Endothelial cell of umbilical vein (primary cell): ENCODE results near the gene TNS1. TPM values are rescaled to one million over a fixed set of nuclear protein-coding genes. Genes with fewer than 3 reads are reported as not detected.

Experiments used
- BruUV-seq: library from RNA; stranded (reverse); fragments of 400-500 nt; replicated peaks from 2 replicates; lab custom pipeline; 2021; lab: Mats Ljungman, UMichigan
- CTCF ChIA-PET: fragments of 300-600, 350-600 bp; sonication (Branson Sonifier 250); formaldehyde crosslinking; loops from one replicate; lab custom pipeline; 2021; ENCODE audit warnings: antibody characterized with exemption, inconsistent platforms; lab: Charles Lee
- POLR2A ChIA-PET: fragments of 300-600, 350-600 bp; sonication (Branson Sonifier 250); formaldehyde crosslinking; loops from one replicate; lab custom pipeline; 2021; ENCODE audit warnings: antibody characterized with exemption, inconsistent platforms; lab: Charles Lee
- DNase-seq: peaks from one replicate; pipeline ENCODE4 v3.0.0-alpha.2; 2011; ENCODE audit warnings: low read depth, low spot score
- FAIRE-seq: peaks from 2 replicates; lab custom pipeline; 2011; peaks lifted over from hg19 to GRCh38; lab: Jason Lieb, UNC
- H2AFZ ChIP-seq: 2 replicates; pipeline ENCODE4 v1.6.0; 2012; ENCODE audit warnings: low read depth, low read length, control low read depth, inconsistent platforms
- H3K27ac ChIP-seq: 2 replicates; pipeline ENCODE4 v1.5.1; 2011; ENCODE audit warnings: low read depth, mild to moderate bottlenecking, control low read depth, low read length, moderate library complexity; ENCODE audit not compliant: insufficient read depth
- H3K27me3 ChIP-seq, 2 experiments: 2 replicates each; pipeline versions ENCODE4 v1.6.0 to v1.6.1; 2011; ENCODE audit warnings: low read length in 2 of 2, mixed read lengths in 1 of 2; ENCODE audit not compliant: control insufficient read depth in 2 of 2, insufficient read depth in 2 of 2
- H3K36me3 ChIP-seq, 2 experiments: 2 replicates in 1 of 2; 3 replicates in 1 of 2; pipeline ENCODE4 v1.5.1; 2011; ENCODE audit warnings: low read length in 2 of 2, mild to moderate bottlenecking in 1 of 2, moderate library complexity in 1 of 2; ENCODE audit not compliant: control insufficient read depth in 2 of 2, insufficient read depth in 2 of 2; ENCODE audit errors: extremely low read depth in 1 of 2
- H3K4me1 ChIP-seq: 3 replicates; pipeline ENCODE4 v1.5.1; 2011; ENCODE audit warnings: mild to moderate bottlenecking, low read length; ENCODE audit not compliant: control insufficient read depth, insufficient read depth; ENCODE audit errors: extremely low read depth
- H3K4me2 ChIP-seq: 2 replicates; pipeline ENCODE4 v1.6.1; 2011; ENCODE audit warnings: low read length, control low read depth, mixed read lengths; ENCODE audit not compliant: insufficient read depth
- H3K4me3 ChIP-seq, 3 experiments: fragments of 200-600 bp in 1 of 3; sonication (generic), shearing (Covaris generic) in 1 of 3; replicated peaks in 1 of 3; 2 replicates each; pipeline ENCODE4 v1.5.1; 2011 to 2016; ENCODE audit warnings: control low read depth in 3 of 3, low read length in 3 of 3, mild to moderate bottlenecking in 2 of 3, inconsistent platforms in 1 of 3, low read depth in 1 of 3, moderate library complexity in 1 of 3; ENCODE audit not compliant: insufficient read depth in 1 of 3
- H3K79me2 ChIP-seq: 2 replicates; pipeline ENCODE4 v1.6.0; 2012; ENCODE audit warnings: low read length, inconsistent platforms; ENCODE audit not compliant: control insufficient read depth, insufficient read depth
- H3K9ac ChIP-seq: replicated peaks from 2 replicates; pipeline ENCODE3; 2011; ENCODE audit warnings: low read length, control low read depth; ENCODE audit not compliant: insufficient read depth; ENCODE audit errors: extremely low read depth
- H3K9me1 ChIP-seq: replicated peaks from 3 replicates; pipeline ENCODE4 v1.6.0; 2011; ENCODE audit warnings: mild to moderate bottlenecking, low read length; ENCODE audit not compliant: control insufficient read depth, insufficient read depth; ENCODE audit errors: extremely low read depth
- H3K9me3 ChIP-seq: replicated peaks from 2 replicates; pipeline ENCODE4 v1.5.1; 2012; ENCODE audit warnings: low read length, inconsistent platforms; ENCODE audit not compliant: control insufficient read depth, insufficient read depth
- H4K20me1 ChIP-seq: replicated peaks from 2 replicates; pipeline ENCODE3; 2011; ENCODE audit warnings: mild to moderate bottlenecking, low read length; ENCODE audit not compliant: control insufficient read depth, insufficient read depth; ENCODE audit errors: extremely low read depth
- CTCF ChIP-seq, 2 donors: IDR thresholded peaks; 1 replicate in 1 of 2; 2 replicates in 1 of 2; pipeline ENCODE4 v1.5.1; 2011; ENCODE audit warnings: low read length in 2 of 2, mild to moderate bottlenecking in 2 of 2, moderate library complexity in 2 of 2, control low read depth in 1 of 2, inconsistent platforms in 1 of 2, low read depth in 1 of 2; ENCODE audit not compliant: insufficient read depth in 1 of 2; ENCODE audit errors: extremely low read depth in 1 of 2
- EZH2 ChIP-seq: IDR thresholded peaks from 2 replicates; pipeline ENCODE4 v1.6.1; 2012; ENCODE audit warnings: borderline replicate concordance, low read depth, mild to moderate bottlenecking, moderate library complexity, low read length, inconsistent platforms; ENCODE audit not compliant: severe bottlenecking
- FOS ChIP-seq: IDR thresholded peaks from 2 replicates; pipeline ENCODE4 v1.6.1; 2011; ENCODE audit warnings: mild to moderate bottlenecking, low read length, moderate library complexity, borderline replicate concordance; ENCODE audit not compliant: insufficient read depth
- GATA2 ChIP-seq: IDR thresholded peaks from 2 replicates; pipeline ENCODE4 v1.7.0; 2011; ENCODE audit warnings: low read depth, mild to moderate bottlenecking, moderate library complexity, mixed read lengths, low read length; ENCODE audit not compliant: insufficient read length, insufficient read depth
- JUN ChIP-seq: IDR thresholded peaks from 2 replicates; pipeline ENCODE4 v1.6.1; 2011; ENCODE audit warnings: borderline replicate concordance, low read depth; ENCODE audit not compliant: insufficient read length, insufficient read depth
- MAX ChIP-seq: IDR thresholded peaks from 2 replicates; pipeline ENCODE4 v1.6.1; 2011; ENCODE audit not compliant: insufficient read depth, insufficient read length
- MYC ChIP-seq: IDR thresholded peaks from one replicate; pipeline ENCODE4 v1.6.1; 2011; ENCODE audit warnings: mild to moderate bottlenecking, low read depth, low read length
- POLR2AphosphoS5 ChIP-seq: IDR thresholded peaks from 2 replicates; pipeline ENCODE4 v1.6.1; 2012; ENCODE audit warnings: low read depth, mild to moderate bottlenecking, control low read depth, low read length, moderate library complexity; ENCODE audit not compliant: insufficient read depth
- dilution Hi-C: fragments of 300-500 bp; cut with MboI; formaldehyde crosslinking; loops from one replicate; pipeline ENCODE4 v1.15.0; 2019; ENCODE audit warnings: low sequenced_read_pairs; ENCODE audit not compliant: extremely low pct_ligation_motif_present
- intact Hi-C: fragments of 100-400 bp; cut with micrococcal nuclease; formaldehyde crosslinking; loops from one replicate; pipeline ENCODE4 v1.10.0; 2022
- polyA plus RNA-seq, 4 experiments: library from polyadenylated mRNA; depleted of rRNA in 3 of 4; stranded (reverse) in 3 of 4; unstranded in 1 of 4; fragments of >200 nt; gene quantifications; 2 replicates each; pipeline versions ENCODE4 v1.2.1 to v1.2.3, GENCODE V29; 2011 to 2012; ENCODE audit warnings: missing spikeins in 1 of 4
- total RNA-seq: library from RNA; stranded (reverse); gene quantifications from 2 replicates; pipeline ENCODE4 v1.2.3, GENCODE V29; 2021

Gene TNS1
- total and polyA plus RNA-seq, 2 donors (not counting 3 experiments of a cell fraction or from before 2014, with no cell fraction given), result 11.0 to 52.1 TPM

GRCh38 chr2:217922101-217923006 lies 80.4 kb downstream of the TNS1 start:
- dilution Hi-C loops, result no loop called here
- Histone ChIP-seq H4K20me1 (no peaks in the 10 kb centered on the region), H3K27ac (no peak overlapping the region), H3K9me3 (no peaks in the 10 kb centered on the region), H2AFZ (no peak overlapping the region), H3K27me3 (no peaks in the 10 kb centered on the region), H3K9ac (no peak overlapping the region), H3K4me3 (no peak overlapping the region), H3K36me3 (no peaks in the 10 kb centered on the region), H3K4me1 (peaks cover 16% of the 10 kb centered on the region), H3K9me1 (no peaks in the 10 kb centered on the region), H3K4me2 (no peak overlapping the region), H3K79me2 (no peaks in the 10 kb centered on the region)
- intact Hi-C loops, result loop anchor here (1.0 kb wide), 1 partner anchor 133 kb away; no protein-coding TSS in a partner anchor
- CTCF ChIA-PET, result no interaction called here
- TF ChIP-seq GATA2 (no peak), POLR2AphosphoS5 (no peak), CTCF (IDR thresholded peaks at IDR 0.05; ENCODE audit: extremely low read depth in 1 of 2, insufficient read depth in 1 of 2, low read depth in 1 of 2, low read length in 2 of 2) (peak in 1 of 2 donors; percentile 32), EZH2 (no peak), MAX (no peak), FOS (no peak), JUN (no peak), MYC (no peak)
- BruUV-seq, result no TSS peak
- POLR2A ChIA-PET, result interaction anchor here (1.0 kb wide), 1 partner anchor 20 kb away, joined by 4 read pairs; no protein-coding TSS in a partner anchor
- no peak for FAIRE-seq
- no peak for DNase-seq
